CD4-positive, alpha-beta T cell treated with Interleukin-15 for 4 hours (primary cell): Measurements from ENCODE around the gene MYBPC1.
"Not testable (repeated sequence)": the region's sequence is repeated elsewhere in the genome, so short reads cannot be mapped to it uniquely, and the experiment has no call there.

Experiments used
- DNase-seq: peaks from one replicate; pipeline ENCODE4 v3.0.0-alpha.2; 2020; ENCODE audit warnings: low spot score

MYBPC1 gene

GRCh38 chr12:101594700-101595099 lies at the start of gene MYBPC1:
Gene MYBPC1, plus strand, starts transcription at chr12:101594971. Its CDS starts 100 bp downstream, at chr12:101595071.
- no peak for DNase-seq

- DNase-seq = no peak
Measured at GRCh38 chr12:101551362-101552114, 43.2 kb upstream of the MYBPC1 start.

- no peak for DNase-seq
Measured at GRCh38 chr12:101552277-101552676, 42.5 kb upstream of the MYBPC1 start.

GRCh38 chr12:101557094-101557493 lies 37.7 kb upstream of the MYBPC1 start:
- DNase-seq = no peak

GRCh38 chr12:101558726-101559125 lies 36.0 kb upstream of the MYBPC1 start:
- DNase-seq = not testable (repeated sequence)

- DNase-seq = no peak
Measured at GRCh38 chr12:101563212-101563611, 31.6 kb upstream of the MYBPC1 start.

GRCh38 chr12:101564912-101565311 lies 29.9 kb upstream of the MYBPC1 start:
- no peak for DNase-seq

- no peak for DNase-seq
Measured at GRCh38 chr12:101566318-101566717, 28.5 kb upstream of the MYBPC1 start.

- DNase-seq = no peak
Measured at GRCh38 chr12:101567918-101568317, 26.9 kb upstream of the MYBPC1 start.

GRCh38 chr12:101570047-101570446 lies 24.7 kb upstream of the MYBPC1 start:
- no peak for DNase-seq

GRCh38 chr12:101571105-101571504 lies 23.7 kb upstream of the MYBPC1 start:
- no peak for DNase-seq

GRCh38 chr12:101573743-101574142 lies 21.0 kb upstream of the MYBPC1 start:
- DNase-seq = no peak

GRCh38 chr12:101578417-101578816 lies 16.4 kb upstream of the MYBPC1 start:
- no peak for DNase-seq

GRCh38 chr12:101581190-101581589 lies 13.6 kb upstream of the MYBPC1 start:
- DNase-seq = no peak

- DNase-seq = no peak
Measured at GRCh38 chr12:101582937-101583336, 11.8 kb upstream of the MYBPC1 start.

- no peak for DNase-seq
Measured at GRCh38 chr12:101590383-101590782, 4.4 kb upstream of the MYBPC1 start.

GRCh38 chr12:101591781-101592180 lies 3.0 kb upstream of the MYBPC1 start:
- DNase-seq = no peak

- no peak for DNase-seq
Measured at GRCh38 chr12:101592448-101592847, 2.3 kb upstream of the MYBPC1 start.

- DNase-seq = no peak
Measured at GRCh38 chr12:101592921-101593320, 1.9 kb upstream of the MYBPC1 start.

GRCh38 chr12:101596172-101596571 lies 1.4 kb downstream of the MYBPC1 start:
- no peak for DNase-seq

GRCh38 chr12:101597164-101597563 lies 2.4 kb downstream of the MYBPC1 start:
- DNase-seq = no peak

GRCh38 chr12:101598483-101598882 lies 3.7 kb downstream of the MYBPC1 start:
- DNase-seq = no peak

GRCh38 chr12:101599311-101599710 lies 4.5 kb downstream of the MYBPC1 start:
- no peak for DNase-seq
